ENCODE results near the gene CNOT6.
A peak's percentile ranks its signal among the peaks of the same experiment; 100 is the strongest.

- TF ChIP-seq FOXM1 (IDR thresholded peaks at IDR 0.05; ENCODE audit: low read depth, low read length) (no peak), EZH2 (IDR thresholded peaks at IDR 0.05; ENCODE audit: borderline replicate concordance, control insufficient read depth, low read depth, low read length) (no peak), SIN3A (IDR thresholded peaks at IDR 0.05; ENCODE audit: low read depth, low read length) (no peak; the same call in 1 of the 2 replicates), SIX5 (IDR thresholded peaks at IDR 0.05; ENCODE audit: low read depth, low read length, severe bottlenecking) (peak; percentile 76), ATF7 (IDR thresholded peaks at IDR 0.05; ENCODE audit: low read depth) (peak; percentile 89), POLR2A (IDR thresholded peaks at IDR 0.05; ENCODE audit: low read depth, low read length) (0 out of 2 replicates have a peak, but pooled peaks have one; percentile 64), SMC3 (IDR thresholded peaks at IDR 0.05; ENCODE audit: borderline replicate concordance, low read length) (no peak), EP300 (IDR thresholded peaks at IDR 0.05; ENCODE audit: borderline replicate concordance in 1 of 2, control insufficient read depth in 1 of 2, low read depth in 2 of 2, low read length in 2 of 2) (no peak), NR2C1 (IDR thresholded peaks at IDR 0.05) (peak; percentile 65), CREB1 (IDR thresholded peaks at IDR 0.05; ENCODE audit: low read depth) (peak; percentile 86; the same call in 1 of the 2 replicates), CBX5 (IDR thresholded peaks at IDR 0.05; ENCODE audit: low read depth) (no peak), PBX3 (IDR thresholded peaks at IDR 0.05; ENCODE audit: insufficient replicate concordance, low read depth, low read length) (no peak)
Observed at GRCh38 chr5:180494060-180494509, at the start of gene CNOT6.

All from GM12878 (cell line).